Lower lobe of right lung (tissue), 2 donors: Measurements from ENCODE around the gene EFNB3. TPM values are rescaled to one million over a fixed set of nuclear protein-coding genes. Genes with fewer than 3 reads are reported as not detected.

ENCODE experiments used
- ATAC-seq, 2 donors: fragments of 200-7000 bp; cut with Tn5 transposase; one replicate each; pipeline ENCODE4 v1.9.1; 2020 to 2022; ENCODE audit warnings: mild to moderate bottlenecking in 2 of 2, moderate library complexity in 2 of 2
- DNase-seq: peaks from one replicate; pipeline ENCODE4 v3.0.0-alpha.2; 2020
- H3K27ac ChIP-seq: fragments of 200-600 bp; one replicate; pipeline ENCODE4 v1.8.0; 2022
- H3K27me3 ChIP-seq: fragments of 200-600 bp; one replicate; pipeline ENCODE4 v1.8.0; 2022; ENCODE audit warnings: low read depth
- H3K36me3 ChIP-seq: fragments of 200-600 bp; one replicate; pipeline ENCODE4 v1.8.0; 2022; ENCODE audit warnings: mild to moderate bottlenecking
- H3K4me1 ChIP-seq: fragments of 200-600 bp; one replicate; pipeline ENCODE4 v1.8.0; 2022
- H3K4me3 ChIP-seq: fragments of 200-600 bp; one replicate; pipeline ENCODE4 v1.8.0; 2022; ENCODE audit warnings: mild to moderate bottlenecking
- H3K9me3 ChIP-seq: fragments of 200-600 bp; one replicate; pipeline ENCODE4 v1.8.0; 2022
- CTCF ChIP-seq: fragments of 200-600 bp; IDR thresholded peaks from one replicate; pipeline ENCODE4 v1.8.0; 2022; ENCODE audit warnings: antibody characterized with exemption, mild to moderate bottlenecking
- intact Hi-C: fragments of 100-400 bp; cut with DNase I; formaldehyde crosslinking; loops from one replicate; pipeline ENCODE4 v1.11.0; 2022
- total RNA-seq: library from RNA; stranded (reverse); fragmentation: NEBNext Ultra II Directional; extraction: Animal tissue kit (Norgen Biotek cat#: 25700); gene quantifications from one replicate; pipeline ENCODE4 v1.2.1, GENCODE V29; 2021
- donor health status: DM: no; HTN: yes; CAD: no; lungs with severe emphysema.

EFNB3 gene
- total RNA-seq, 1 donor from 2014 or later, result 1.6 TPM

GRCh38 chr17:7727886-7728285, 22.9 kb downstream of the EFNB3 start:
- ATAC-seq, result no peak

GRCh38 chr17:7729816-7730215, 24.8 kb downstream of the EFNB3 start:
- Histone ChIP-seq H3K36me3 (no peaks in the 10 kb centered on the region), H3K27ac (no peak overlapping the region), H3K4me1 (no peaks in the 10 kb centered on the region), H3K4me3 (no peak overlapping the region), H3K27me3 (peaks cover 6% of the 10 kb centered on the region), H3K9me3 (no peaks in the 10 kb centered on the region)
- ATAC-seq, result no peak
- no peak for DNase-seq
- intact Hi-C loops, result no loop called here
- TF ChIP-seq CTCF, result no peak

More at GRCh38 chr17:7727886-7728285, 22.9 kb downstream of the EFNB3 start:
- Histone ChIP-seq H3K27ac (no peak overlapping the region), H3K27me3 (peaks cover 18% of the 10 kb centered on the region), H3K36me3 (no peaks in the 10 kb centered on the region), H3K4me1 (no peaks in the 10 kb centered on the region), H3K9me3 (no peaks in the 10 kb centered on the region), H3K4me3 (no peak overlapping the region)
- intact Hi-C loops, result no loop called here
- DNase-seq, result no peak
- TF ChIP-seq CTCF, result no peak

GRCh38 chr17:7732981-7733539, 28.1 kb downstream of the EFNB3 start:
- peak; percentile 43 to 67 for ATAC-seq
- H3K9me3 ChIP-seq, result no peaks in the 10 kb centered on the region

GRCh38 chr17:7737601-7738000, 32.6 kb downstream of the EFNB3 start:
- Histone ChIP-seq H3K27me3 (peaks cover 7% of the 10 kb centered on the region), H3K27ac (no peak overlapping the region), H3K36me3 (no peaks in the 10 kb centered on the region), H3K4me3 (no peak overlapping the region), H3K9me3 (no peaks in the 10 kb centered on the region), H3K4me1 (no peaks in the 10 kb centered on the region)
- DNase-seq, result no peak
- no peak for TF ChIP-seq CTCF
- intact Hi-C loops, result no loop called here
- ATAC-seq, result no peak

More at GRCh38 chr17:7732981-7733539, 28.1 kb downstream of the EFNB3 start:
- Histone ChIP-seq H3K27me3 (no peaks in the 10 kb centered on the region), H3K36me3 (no peaks in the 10 kb centered on the region), H3K4me3 (no peak overlapping the region), H3K4me1 (no peaks in the 10 kb centered on the region), H3K27ac (no peak overlapping the region)
- intact Hi-C loops, result no loop called here
- DNase-seq, result no peak
- no peak for TF ChIP-seq CTCF

GRCh38 chr17:7739746-7740145, 34.7 kb downstream of the EFNB3 start:
- no peak for ATAC-seq
- peaks cover 7% of the 10 kb centered on the region for H3K27me3 ChIP-seq
- TF ChIP-seq CTCF, result no peak
- no peaks in the 10 kb centered on the region for H3K9me3 ChIP-seq
- no peak overlapping the region for H3K27ac ChIP-seq
- no peaks in the 10 kb centered on the region for H3K36me3 ChIP-seq
- DNase-seq, result no peak
- H3K4me1 ChIP-seq, result peaks cover 13% of the 10 kb centered on the region
- intact Hi-C loops, result no loop called here
- H3K4me3 ChIP-seq, result no peak overlapping the region
